ENCODE measurements around the gene ATP6V0D1. TPM values are rescaled to one million over a fixed set of nuclear protein-coding genes. Genes with fewer than 3 reads are reported as not detected.

ATP6V0D1 gene
- total RNA-seq, 4 donors from 2014 or later: 103 to 131 (median 119) TPM

- Histone ChIP-seq H3K9me3 (no peaks in the 10 kb centered on the region), H3K4me1 (peaks cover 0 to 11% (median 9%) of the 10 kb centered on the region in 4 donors), H3K4me3 (no peak overlapping the region), H3K36me3 (no peaks in the 10 kb centered on the region), H3K27me3 (peaks cover 0 to 39% (median 0%) of the 10 kb centered on the region in 4 donors), H3K27ac (replicated peaks in 1 of 4) (no peak overlapping the region)
- intact Hi-C loops (cut with DNase I): no loop called here
- DNase-seq (ENCODE audit: extremely low spot score): no peak
- WGBS: 52% methylated on average over 9 of the region's 9 CpGs
- no peak for TF ChIP-seq POLR2AphosphoS5 (IDR thresholded peaks at IDR 0.05)
- TF ChIP-seq CTCF (IDR thresholded peaks at IDR 0.05): no peak
- TF ChIP-seq POLR2A (IDR thresholded peaks at IDR 0.05; ENCODE audit: low read depth): no peak
- no peak for TF ChIP-seq EP300 (IDR thresholded peaks at IDR 0.05)
Measured at GRCh38 chr16:67423611-67424260, 57.2 kb downstream of the ATP6V0D1 start.

- H3K4me1 ChIP-seq: peaks cover 0 to 5% (median 3%) of the 10 kb centered on the region in 4 donors
- H3K9me3 ChIP-seq: no peaks in the 10 kb centered on the region
- no peak for DNase-seq (ENCODE audit: extremely low spot score)
- H3K27ac ChIP-seq (replicated peaks in 1 of 4): no peak overlapping the region
- 83% methylated on average over 5 of the region's 5 CpGs for WGBS
- H3K27me3 ChIP-seq: peaks cover 0 to 32% (median 0%) of the 10 kb centered on the region in 4 donors
- H3K4me3 ChIP-seq: no peak overlapping the region
- intact Hi-C loops (cut with DNase I): no loop called here
- no peaks in the 10 kb centered on the region for H3K36me3 ChIP-seq
- TF ChIP-seq EP300 (IDR thresholded peaks at IDR 0.05) (no peak), POLR2AphosphoS5 (IDR thresholded peaks at IDR 0.05) (no peak), POLR2A (IDR thresholded peaks at IDR 0.05; ENCODE audit: low read depth) (no peak), CTCF (IDR thresholded peaks at IDR 0.05) (no peak)
Measured at GRCh38 chr16:67423015-67423414, 57.9 kb downstream of the ATP6V0D1 start.

- no peak for DNase-seq (ENCODE audit: extremely low spot score)
- peaks cover 0 to 16% (median 0%) of the 10 kb centered on the region in 4 donors for H3K27me3 ChIP-seq
- intact Hi-C loops (cut with DNase I): no loop called here
- no peak overlapping the region for H3K27ac ChIP-seq (replicated peaks in 1 of 4)
- WGBS: 88% methylated on average over 4 of the region's 4 CpGs
- no peak for TF ChIP-seq POLR2AphosphoS5 (IDR thresholded peaks at IDR 0.05)
- no peaks in the 10 kb centered on the region for H3K9me3 ChIP-seq
- H3K4me3 ChIP-seq: no peak overlapping the region
- peaks cover 4 to 8% (median 5%) of the 10 kb centered on the region in 4 donors for H3K4me1 ChIP-seq
- H3K36me3 ChIP-seq: no peaks in the 10 kb centered on the region
Measured at GRCh38 chr16:67421030-67421429, 59.9 kb downstream of the ATP6V0D1 start.

- H3K27ac ChIP-seq (replicated peaks in 1 of 4): no peak overlapping the region
- whole genome bisulfite sequencing: 83% methylated on average over 3 of the region's 3 CpGs
- TF ChIP-seq CTCF (IDR thresholded peaks at IDR 0.05): no peak
- no peak for TF ChIP-seq EP300 (IDR thresholded peaks at IDR 0.05)
- TF ChIP-seq POLR2AphosphoS5 (IDR thresholded peaks at IDR 0.05): no peak
- DNase-seq (ENCODE audit: extremely low spot score): no peak
- peaks cover 0 to 5% (median 0%) of the 10 kb centered on the region in 4 donors for H3K27me3 ChIP-seq
- peaks cover 12 to 17% (median 15%) of the 10 kb centered on the region in 4 donors for H3K4me1 ChIP-seq
- H3K9me3 ChIP-seq: no peaks in the 10 kb centered on the region
- intact Hi-C loops (cut with DNase I): loop anchor here (5.0 kb wide), 1 partner anchor 48 kb away; no protein-coding TSS in a partner anchor
- no peak overlapping the region for H3K4me3 ChIP-seq
- no peaks in the 10 kb centered on the region for H3K36me3 ChIP-seq
Measured at GRCh38 chr16:67419931-67420330, 61.0 kb downstream of the ATP6V0D1 start.

GRCh38 chr16:67419502-67419901, 61.5 kb downstream of the ATP6V0D1 start:
- H3K27me3 ChIP-seq: peaks cover 0 to under 1% (median 0%) of the 10 kb centered on the region in 4 donors
- no peaks in the 10 kb centered on the region for H3K9me3 ChIP-seq
- no peaks in the 10 kb centered on the region for H3K36me3 ChIP-seq
- TF ChIP-seq EP300 (IDR thresholded peaks at IDR 0.05): no peak
- no peak for TF ChIP-seq POLR2A (IDR thresholded peaks at IDR 0.05; ENCODE audit: low read depth)
- no peak for TF ChIP-seq POLR2AphosphoS5 (IDR thresholded peaks at IDR 0.05)
- TF ChIP-seq CTCF (IDR thresholded peaks at IDR 0.05): no peak
- DNase-seq (ENCODE audit: extremely low spot score): no peak
- peaks cover 12 to 20% (median 17%) of the 10 kb centered on the region in 4 donors for H3K4me1 ChIP-seq
- no peak overlapping the region for H3K27ac ChIP-seq (replicated peaks in 1 of 4)
- 93% methylated on average over 3 of the region's 3 CpGs for WGBS
- H3K4me3 ChIP-seq: no peak overlapping the region
- intact Hi-C loops (cut with DNase I): loop anchor here (5.0 kb wide), 1 partner anchor 47 kb away; no protein-coding TSS in a partner anchor
